VCaP (cell line): Measurements from ENCODE around the gene UBE3A.

Experiments
- H3K27ac ChIP-seq: fragments of 450-650 bp; 2 replicates; pipeline ENCODE4 v1.5.1; 2017
- TF ChIP-seq, protein P1 (sequence below): fragments of 450-650 bp; conservative IDR thresholded peaks from 2 replicates; pipeline ENCODE4 v1.5.1; 2017; ENCODE audit warnings: mild to moderate bottlenecking, moderate library complexity

The UBE3A gene

DNA sequence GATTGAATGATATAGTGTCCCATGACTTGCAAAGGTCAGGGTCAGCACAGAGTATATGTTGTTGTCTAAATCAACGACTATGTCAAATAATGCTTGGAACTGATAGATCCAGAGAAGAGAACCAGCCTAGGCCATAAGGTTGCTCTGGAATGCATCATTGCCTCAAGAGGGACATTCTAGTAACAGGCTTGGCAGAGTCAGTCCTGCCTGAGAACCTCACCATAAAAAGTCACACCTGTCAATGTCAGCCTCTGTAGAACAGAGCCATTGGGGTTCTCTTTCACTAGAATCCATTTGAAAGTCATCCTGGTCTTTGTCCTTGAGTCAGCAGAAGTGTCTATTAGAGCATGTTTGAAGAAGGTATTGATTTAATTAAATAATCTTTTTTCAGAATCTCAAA, 31.4 kb upstream of the UBE3A start:
- no peak overlapping the region for H3K27ac ChIP-seq
- TF ChIP-seq, protein P1, sequence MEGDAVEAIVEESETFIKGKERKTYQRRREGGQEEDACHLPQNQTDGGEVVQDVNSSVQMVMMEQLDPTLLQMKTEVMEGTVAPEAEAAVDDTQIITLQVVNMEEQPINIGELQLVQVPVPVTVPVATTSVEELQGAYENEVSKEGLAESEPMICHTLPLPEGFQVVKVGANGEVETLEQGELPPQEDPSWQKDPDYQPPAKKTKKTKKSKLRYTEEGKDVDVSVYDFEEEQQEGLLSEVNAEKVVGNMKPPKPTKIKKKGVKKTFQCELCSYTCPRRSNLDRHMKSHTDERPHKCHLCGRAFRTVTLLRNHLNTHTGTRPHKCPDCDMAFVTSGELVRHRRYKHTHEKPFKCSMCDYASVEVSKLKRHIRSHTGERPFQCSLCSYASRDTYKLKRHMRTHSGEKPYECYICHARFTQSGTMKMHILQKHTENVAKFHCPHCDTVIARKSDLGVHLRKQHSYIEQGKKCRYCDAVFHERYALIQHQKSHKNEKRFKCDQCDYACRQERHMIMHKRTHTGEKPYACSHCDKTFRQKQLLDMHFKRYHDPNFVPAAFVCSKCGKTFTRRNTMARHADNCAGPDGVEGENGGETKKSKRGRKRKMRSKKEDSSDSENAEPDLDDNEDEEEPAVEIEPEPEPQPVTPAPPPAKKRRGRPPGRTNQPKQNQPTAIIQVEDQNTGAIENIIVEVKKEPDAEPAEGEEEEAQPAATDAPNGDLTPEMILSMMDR: no peak

DNA sequence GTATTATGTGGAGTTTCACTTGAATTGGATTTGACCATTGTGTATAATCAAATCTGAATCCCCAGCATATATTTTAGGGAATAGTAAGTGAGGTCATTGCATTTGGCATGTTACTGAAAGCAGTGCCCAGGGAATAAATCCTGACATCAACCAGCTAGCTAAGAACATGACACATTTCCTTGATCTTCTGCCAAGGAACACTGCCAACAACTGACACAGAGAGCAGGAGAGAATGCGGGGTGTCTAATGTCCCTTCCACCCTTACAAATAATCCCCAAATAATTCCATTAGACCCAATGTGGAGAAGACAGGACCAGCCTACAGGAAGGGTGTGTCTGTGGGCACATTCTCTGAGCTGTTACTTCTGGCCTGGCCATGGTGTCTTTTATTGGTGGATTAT, 30.6 kb upstream of the UBE3A start:
- TF ChIP-seq, protein P1: no peak
- no peak overlapping the region for H3K27ac ChIP-seq

DNA sequence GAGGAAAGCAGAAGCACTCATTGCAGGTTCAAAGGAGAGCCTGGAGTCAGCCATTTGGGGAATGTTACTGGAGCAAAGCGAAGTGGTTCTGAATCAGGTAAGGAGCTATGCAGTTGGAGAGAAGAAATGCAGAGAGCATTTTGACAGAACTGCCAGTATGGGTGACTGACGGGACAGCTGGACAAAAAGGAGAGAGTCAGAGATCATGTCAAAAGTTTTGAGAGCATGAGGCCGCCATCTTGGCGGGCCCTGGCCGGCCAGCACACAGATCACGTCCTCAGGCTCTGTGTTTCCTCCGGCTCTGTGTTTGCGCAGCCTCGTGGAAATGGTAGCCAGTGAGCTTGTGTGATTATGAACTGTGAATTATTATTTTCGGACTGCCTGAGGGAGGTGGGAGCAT, 29.8 kb upstream of the UBE3A start:
- TF ChIP-seq, protein P1: no peak
- H3K27ac ChIP-seq: no peak overlapping the region

DNA sequence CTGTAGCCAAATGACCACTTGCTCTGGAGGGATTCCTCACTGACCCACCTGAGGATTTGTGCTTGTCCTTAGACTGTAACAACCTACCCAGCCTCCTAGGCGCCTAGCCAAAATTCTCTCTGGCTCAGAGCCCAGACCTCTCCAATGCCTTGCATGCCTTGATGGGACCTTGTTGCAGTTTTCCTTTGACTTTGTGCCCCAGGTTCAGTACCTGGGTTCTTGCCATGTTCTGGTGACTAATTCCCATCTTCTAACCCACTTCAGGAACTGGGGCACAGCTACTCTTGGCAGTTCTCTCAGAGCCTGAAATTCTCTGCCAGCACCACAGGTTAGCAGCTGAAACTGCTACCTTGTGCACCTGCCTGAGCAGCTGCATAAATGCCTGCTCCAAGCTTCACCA, 27.0 kb upstream of the UBE3A start:
- TF ChIP-seq, protein P1: no peak
- no peak overlapping the region for H3K27ac ChIP-seq

DNA sequence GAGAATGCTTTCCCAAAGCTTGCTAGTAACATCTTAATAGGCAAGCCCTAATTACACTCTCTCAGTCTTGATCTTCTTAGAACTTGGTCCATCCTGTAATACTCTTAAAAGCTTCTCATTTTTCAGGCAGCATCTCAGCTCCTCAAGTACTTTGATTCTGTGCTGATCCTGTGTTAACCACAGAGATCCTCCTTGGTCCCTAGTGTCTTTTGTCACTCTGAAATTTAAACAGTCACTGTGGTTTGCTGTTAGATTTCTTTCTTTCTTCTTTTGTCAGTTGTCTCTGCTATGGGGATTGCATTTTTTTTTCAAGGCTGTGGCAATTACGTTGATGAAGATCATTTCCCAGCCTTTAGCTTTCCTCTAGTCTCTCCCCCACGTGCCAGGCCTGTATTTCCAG, 26.0 kb upstream of the UBE3A start:
- TF ChIP-seq, protein P1: no peak
- H3K27ac ChIP-seq: no peak overlapping the region

DNA sequence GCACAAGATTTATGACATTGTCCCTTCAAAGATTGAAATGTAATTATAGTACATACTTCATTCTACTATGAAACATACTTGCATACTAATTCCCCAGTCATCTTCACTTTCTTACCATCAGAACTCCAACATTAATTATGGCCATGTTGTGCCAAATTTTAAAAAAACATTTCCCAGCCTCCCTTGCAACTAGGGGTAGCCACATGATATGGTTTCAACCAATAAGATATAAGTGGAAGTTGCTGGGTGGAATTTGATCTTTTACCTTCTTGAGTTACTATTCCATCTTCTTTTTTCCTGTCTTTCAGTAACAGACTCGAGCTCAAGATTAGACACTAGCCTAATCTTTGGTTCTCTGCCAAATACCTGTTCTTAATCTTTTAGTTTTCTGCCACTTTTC, 25.6 kb upstream of the UBE3A start:
- TF ChIP-seq, protein P1: no peak
- no peak overlapping the region for H3K27ac ChIP-seq

DNA sequence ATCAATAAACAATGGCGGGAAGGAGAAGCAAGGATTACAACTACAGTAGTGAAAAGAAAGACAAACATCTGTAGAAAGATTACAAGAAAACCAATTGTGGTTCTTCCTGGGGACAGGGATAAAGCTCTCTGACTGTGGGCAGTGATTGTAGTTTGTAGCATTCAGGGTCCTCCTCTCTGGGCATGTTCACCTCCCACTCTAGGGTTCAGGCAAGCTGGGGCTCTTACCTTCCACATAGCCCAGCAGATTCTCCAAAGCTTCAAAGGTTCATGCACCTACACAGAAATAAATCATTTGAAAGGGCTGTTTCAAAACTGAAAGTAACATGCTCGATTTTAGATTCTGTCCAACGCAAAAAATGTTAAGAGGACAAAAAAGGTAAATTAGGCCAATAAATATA, 17.4 kb upstream of the UBE3A start:
- TF ChIP-seq, protein P1: no peak
- H3K27ac ChIP-seq: no peak overlapping the region

DNA sequence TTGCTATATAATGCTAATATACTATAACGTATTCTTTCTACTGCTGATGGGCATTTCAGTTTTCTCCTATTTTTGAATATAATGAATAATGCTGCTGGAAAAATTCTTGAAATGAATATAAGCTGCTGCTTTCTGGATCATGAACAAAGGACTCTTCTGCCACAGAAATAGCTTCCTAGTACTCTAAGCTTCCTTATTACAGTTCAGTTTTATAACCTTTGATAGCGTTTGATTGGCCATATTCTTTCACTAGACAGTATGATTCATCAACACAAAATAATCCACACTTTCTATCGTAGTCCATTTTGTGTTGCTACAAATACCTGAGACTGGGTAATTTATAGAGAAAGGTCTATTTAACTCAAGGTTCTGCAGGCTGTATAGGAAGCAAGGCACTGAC, 16.4 kb upstream of the UBE3A start:
- H3K27ac ChIP-seq: no peak overlapping the region
- TF ChIP-seq, protein P1: no peak
